ENCODE data around the gene PDAP1.
"Not testable (repeated sequence)": the region's sequence is repeated elsewhere in the genome, so short reads cannot be mapped to it uniquely, and the experiment has no call there.

The PDAP1 gene

DNA sequence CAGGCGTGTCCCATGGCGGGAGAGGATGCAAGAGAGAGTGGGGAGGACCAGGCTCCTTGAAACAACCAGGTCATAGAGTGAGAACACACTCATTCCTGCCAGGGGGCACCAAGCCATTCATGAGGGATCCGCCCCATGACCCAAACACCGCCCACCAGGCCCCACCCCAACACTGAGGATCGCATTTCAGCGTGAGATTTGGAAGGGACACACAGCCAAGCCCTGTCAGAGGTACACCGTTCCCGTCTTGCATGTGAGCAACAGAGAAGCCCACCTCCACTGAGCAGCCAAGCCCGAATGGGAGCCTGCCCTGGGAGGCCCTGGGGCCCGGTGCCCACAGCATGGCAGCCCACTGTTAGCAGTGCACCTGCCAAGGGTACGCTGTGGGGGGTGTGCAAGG, 41.8 kb downstream of the PDAP1 start:
- Mint-ChIP-seq H3K9me3 (no peaks in the 10 kb centered on the region), H3K27me3 (no peaks in the 10 kb centered on the region), H3K36me3 (ENCODE audit: low read depth) (peaks cover 44% of the 10 kb centered on the region), H3K27ac (no peak overlapping the region), H3K4me3 (no peak overlapping the region), H3K4me1 (ENCODE audit: low read depth) (no peaks in the 10 kb centered on the region)

DNA sequence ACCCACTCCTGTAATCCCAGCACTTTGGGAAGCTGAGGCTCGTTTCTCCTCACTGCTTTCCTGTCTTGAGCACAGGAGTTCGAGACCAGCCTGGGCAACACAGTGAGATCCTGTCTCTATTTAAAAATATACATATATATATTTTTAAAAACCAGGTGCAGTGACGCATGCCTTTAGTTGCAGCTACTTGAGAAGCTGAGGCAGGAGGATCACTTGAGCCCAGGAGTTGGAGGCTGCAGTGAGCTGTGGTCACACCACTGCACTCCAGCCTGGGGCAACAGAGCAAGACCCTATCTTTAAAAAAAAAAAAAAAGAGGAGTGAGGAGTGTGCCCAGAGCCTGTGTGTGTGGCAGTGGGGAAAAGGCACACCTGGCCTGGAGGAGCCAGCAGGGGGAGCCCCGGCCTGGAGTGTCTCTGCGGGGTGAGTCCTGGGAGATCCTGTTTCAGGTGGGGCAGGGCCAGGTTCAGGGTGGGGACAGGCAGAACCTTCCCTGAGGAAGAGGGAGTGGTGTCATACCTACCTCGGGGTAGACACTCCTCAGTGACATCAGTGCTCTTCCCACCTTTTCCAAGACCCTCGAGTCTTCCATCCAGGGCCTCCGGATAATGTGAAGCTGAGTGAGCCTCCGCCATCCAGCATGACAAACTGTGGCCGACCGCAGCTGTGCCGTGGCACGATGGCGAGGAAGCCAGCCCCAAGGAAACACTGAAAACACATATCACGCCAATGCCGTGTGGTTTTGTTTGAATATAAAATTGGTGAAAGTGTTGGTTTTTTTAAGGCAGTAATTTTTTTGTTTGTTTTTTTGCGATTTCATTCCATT, 42.9 kb downstream of the PDAP1 start:
- Mint-ChIP-seq H3K4me1 (ENCODE audit: low read depth) (no peaks in the 10 kb centered on the region), H3K27ac (no peak overlapping the region), H3K9me3 (no peaks in the 10 kb centered on the region), H3K4me3 (no peak overlapping the region), H3K36me3 (ENCODE audit: low read depth) (peaks cover 54% of the 10 kb centered on the region), H3K27me3 (no peaks in the 10 kb centered on the region)

DNA sequence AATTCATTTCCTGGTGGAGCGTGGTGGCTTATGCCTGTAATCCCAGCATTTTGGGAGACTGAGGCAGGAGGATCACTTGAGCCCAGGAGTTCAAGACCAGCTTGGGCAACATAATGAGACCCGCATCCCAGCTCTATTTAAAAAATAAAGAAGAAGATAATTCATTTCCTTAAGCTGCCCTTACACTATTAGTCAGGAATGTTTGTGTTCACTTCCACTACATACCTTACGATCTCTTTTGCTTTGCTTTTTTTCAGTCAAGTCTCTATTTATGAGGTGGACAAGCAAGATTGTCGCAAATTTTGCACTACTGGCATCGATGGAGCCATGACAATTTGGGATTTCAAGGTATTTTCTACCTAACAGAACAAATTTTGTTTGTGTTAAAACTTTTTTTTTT, 45.1 kb downstream of the PDAP1 start:
- Mint-ChIP-seq H3K4me3 (no peak overlapping the region), H3K27ac (no peak overlapping the region), H3K27me3 (no peaks in the 10 kb centered on the region), H3K36me3 (ENCODE audit: low read depth) (peaks cover 64% of the 10 kb centered on the region), H3K4me1 (ENCODE audit: low read depth) (no peaks in the 10 kb centered on the region), H3K9me3 (no peaks in the 10 kb centered on the region)

DNA sequence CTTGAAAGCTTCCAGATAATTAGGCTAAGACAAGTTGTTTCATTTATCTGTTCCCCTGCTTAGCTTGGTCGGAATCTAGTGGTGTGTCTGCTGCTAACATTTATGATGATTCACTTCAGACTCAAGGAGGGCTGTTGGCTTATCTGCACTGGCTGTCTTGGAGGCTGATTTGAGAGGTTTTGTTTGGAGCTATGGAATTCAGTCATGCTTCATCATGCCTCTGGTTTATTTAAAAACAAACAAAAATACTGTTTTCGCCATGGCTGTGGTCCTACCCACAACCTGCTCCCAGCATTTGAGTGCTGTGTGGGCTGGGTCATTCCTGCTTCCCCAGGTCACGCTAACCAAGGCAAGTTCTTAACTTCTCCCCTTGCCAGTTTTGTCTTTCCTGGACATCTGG, 45.6 kb downstream of the PDAP1 start:
- Mint-ChIP-seq H3K9me3 (no peaks in the 10 kb centered on the region), H3K4me1 (ENCODE audit: low read depth) (no peaks in the 10 kb centered on the region), H3K27ac (no peak overlapping the region), H3K27me3 (no peaks in the 10 kb centered on the region), H3K4me3 (no peak overlapping the region), H3K36me3 (ENCODE audit: low read depth) (peaks cover 69% of the 10 kb centered on the region)

DNA sequence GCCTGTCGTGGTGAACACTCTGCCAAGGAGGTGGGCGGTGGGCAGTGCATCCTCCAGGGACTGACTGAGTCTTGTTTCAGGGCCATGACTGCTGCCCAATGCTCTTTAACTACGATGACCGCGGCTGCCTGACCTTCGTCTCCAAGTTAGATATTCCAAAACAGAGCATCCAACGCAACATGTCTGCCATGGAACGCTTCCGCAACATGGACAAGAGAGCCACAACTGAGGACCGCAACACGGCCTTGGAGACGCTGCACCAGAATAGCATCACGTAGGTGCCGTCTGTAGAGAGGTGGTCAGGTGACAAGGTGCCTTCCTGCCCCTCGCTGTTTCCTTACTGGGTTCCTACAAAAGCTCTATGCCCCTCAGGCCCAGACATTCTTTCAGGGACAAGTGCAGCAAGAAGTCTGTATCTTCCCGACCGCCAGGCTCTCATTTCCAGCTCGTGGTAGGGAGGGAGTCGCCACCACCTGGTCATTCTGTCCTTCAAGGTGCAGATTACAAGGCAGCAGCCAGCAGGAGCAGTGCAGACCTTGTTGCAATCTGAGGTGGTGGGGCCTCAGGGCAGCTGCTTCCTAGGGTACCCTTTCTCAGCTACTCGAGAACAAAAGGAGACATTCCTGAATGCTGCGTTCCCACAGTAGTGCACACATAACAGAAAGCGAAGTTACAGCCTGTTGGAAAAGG, 48.8 kb downstream of the PDAP1 start:
- no peaks in the 10 kb centered on the region for H3K9me3 Mint-ChIP-seq
- peaks cover 55% of the 10 kb centered on the region for H3K36me3 Mint-ChIP-seq (ENCODE audit: low read depth)
- no peak overlapping the region for H3K27ac Mint-ChIP-seq
- H3K4me1 Mint-ChIP-seq (ENCODE audit: low read depth), result no peaks in the 10 kb centered on the region
- no peaks in the 10 kb centered on the region for H3K27me3 Mint-ChIP-seq
- no peak overlapping the region for H3K4me3 Mint-ChIP-seq

DNA sequence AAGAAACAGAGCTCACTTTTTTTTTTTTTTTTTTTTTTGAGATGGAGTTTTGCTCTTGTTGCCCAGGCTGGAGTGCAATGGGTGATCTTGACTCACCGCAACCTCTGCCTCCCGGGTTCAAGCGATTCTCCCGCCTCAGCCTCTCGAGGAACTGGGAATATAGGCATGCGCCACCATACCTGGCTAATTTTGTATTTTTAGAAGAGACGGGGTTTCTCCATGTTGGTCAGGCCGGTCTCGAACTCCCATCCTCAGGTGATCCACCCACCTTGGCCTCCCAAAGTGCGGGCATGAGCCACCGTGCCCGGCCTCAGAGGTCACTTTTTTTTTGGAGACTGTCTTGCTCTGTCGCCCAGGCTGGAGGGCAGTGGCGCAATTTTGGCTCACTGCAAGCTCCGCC, 49.9 kb downstream of the PDAP1 start:
- peaks cover 51% of the 10 kb centered on the region for H3K36me3 Mint-ChIP-seq (ENCODE audit: low read depth)
- not testable (repeated sequence) for H3K9me3 Mint-ChIP-seq; H3K4me3 Mint-ChIP-seq; H3K27me3 Mint-ChIP-seq; H3K27ac Mint-ChIP-seq; H3K4me1 Mint-ChIP-seq (ENCODE audit: low read depth)

DNA sequence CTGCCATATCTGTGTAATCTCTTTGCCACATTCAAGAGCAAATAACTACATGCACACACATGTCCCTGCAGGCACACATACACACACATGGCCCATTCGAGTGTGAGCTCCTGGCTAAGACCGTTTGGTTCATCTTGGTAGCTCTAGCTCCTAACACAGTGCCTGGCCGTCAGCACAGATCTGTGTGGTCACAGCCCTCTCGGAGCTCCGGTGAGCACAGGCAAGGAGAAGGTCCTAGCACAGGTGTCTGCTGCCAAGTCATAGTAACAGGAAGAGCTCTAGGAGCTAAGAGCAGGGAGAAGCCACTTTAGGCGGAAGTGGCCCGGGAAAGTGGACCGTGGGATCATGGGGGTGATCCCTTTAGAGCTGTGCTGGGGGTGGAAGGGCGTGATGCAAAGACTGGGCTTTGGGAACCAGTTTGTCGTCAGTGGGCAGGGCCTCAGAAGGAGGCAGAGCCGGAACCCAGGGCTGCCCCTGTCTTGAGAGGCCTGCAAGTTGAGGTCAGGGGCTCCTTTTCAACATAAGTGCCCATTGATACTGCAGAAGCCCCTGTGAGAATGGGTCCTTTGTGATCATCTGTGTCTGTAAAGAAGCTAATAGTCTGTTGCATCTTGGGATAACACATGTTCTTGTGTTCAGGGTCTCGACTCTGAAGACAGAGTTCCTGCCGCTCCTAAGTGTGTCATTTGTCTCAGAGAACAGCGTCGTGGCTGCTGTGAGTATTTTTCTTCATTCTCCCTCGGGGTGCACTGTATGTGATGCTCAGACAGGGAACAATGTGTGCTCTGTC, 50.5 kb downstream of the PDAP1 start:
- Mint-ChIP-seq H3K27me3 (no peaks in the 10 kb centered on the region), H3K9me3 (no peaks in the 10 kb centered on the region), H3K27ac (no peak overlapping the region), H3K36me3 (ENCODE audit: low read depth) (peaks cover 44% of the 10 kb centered on the region), H3K4me1 (ENCODE audit: low read depth) (no peaks in the 10 kb centered on the region), H3K4me3 (no peak overlapping the region)

DNA sequence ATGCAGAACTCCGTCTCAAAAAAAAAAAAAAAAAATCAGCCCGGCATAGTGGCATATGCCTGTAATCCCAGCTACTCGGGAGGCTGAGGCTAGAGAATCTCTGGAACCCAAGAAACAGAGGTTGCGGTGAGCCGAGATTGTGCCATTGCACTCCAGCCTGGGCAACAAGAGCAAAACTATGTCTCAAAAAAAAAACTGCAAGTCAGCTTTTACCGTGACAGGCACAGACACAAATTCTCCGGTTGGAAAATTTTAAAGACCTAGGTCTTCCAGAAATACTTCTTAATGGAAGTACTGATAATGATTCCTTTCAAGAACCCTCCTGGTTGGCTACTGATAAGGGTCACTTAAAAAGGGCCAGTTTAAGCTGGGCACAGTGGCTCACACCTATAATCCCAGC, 53.3 kb downstream of the PDAP1 start:
- H3K4me3 Mint-ChIP-seq, result no peak overlapping the region
- no peak overlapping the region for H3K27ac Mint-ChIP-seq
- peaks cover 49% of the 10 kb centered on the region for H3K36me3 Mint-ChIP-seq (ENCODE audit: low read depth)
- no peaks in the 10 kb centered on the region for H3K4me1 Mint-ChIP-seq (ENCODE audit: low read depth)
- H3K27me3 Mint-ChIP-seq, result no peaks in the 10 kb centered on the region
- H3K9me3 Mint-ChIP-seq, result no peaks in the 10 kb centered on the region

DNA sequence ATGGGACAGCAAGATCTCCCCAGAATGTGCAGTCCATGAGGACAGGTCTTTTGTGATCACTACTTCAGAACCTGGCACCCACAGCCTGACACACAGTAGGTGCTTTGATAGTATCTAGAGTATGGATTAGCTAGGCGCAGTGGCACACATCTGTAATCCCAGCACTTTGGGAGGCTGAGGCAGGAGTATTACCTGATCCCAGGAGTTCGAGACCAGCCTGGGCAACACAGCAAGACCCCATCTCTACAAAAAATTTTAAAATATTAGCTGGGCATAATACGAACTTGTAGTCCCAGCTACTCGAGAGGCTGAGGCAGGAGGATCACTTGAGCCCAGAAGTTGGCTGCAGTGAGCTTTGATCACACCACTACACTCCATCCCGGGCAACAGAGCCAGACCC, 56.1 kb downstream of the PDAP1 start:
- Mint-ChIP-seq H3K27ac (no peak overlapping the region), H3K9me3 (no peaks in the 10 kb centered on the region), H3K4me1 (ENCODE audit: low read depth) (no peaks in the 10 kb centered on the region), H3K36me3 (ENCODE audit: low read depth) (peaks cover 43% of the 10 kb centered on the region), H3K4me3 (no peak overlapping the region), H3K27me3 (no peaks in the 10 kb centered on the region)

DNA sequence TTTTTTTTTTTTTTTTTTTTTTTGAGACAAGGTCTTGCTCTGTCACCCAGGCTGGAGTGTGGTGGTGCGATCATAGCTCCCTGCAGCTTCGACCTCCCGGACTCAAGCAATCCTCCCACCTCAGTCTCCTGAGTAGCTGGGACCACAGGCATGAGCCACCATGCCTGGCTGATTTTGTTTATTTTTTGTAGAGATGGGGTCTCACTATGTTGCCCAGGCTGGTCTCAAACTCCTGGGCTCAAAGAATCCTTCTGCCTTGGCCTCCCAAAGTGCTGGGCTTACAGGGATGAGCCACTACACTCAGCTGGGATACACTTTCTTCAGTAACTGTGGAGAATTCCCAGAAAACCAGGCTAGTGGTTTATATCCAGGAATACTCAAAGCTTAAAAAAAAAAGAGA, 57.8 kb downstream of the PDAP1 start:
- not testable (repeated sequence) for H3K9me3 Mint-ChIP-seq; H3K4me3 Mint-ChIP-seq; H3K4me1 Mint-ChIP-seq (ENCODE audit: low read depth); H3K27me3 Mint-ChIP-seq; H3K27ac Mint-ChIP-seq
- peaks cover 46% of the 10 kb centered on the region for H3K36me3 Mint-ChIP-seq (ENCODE audit: low read depth)
